Measurements from ENCODE around the gene SSBP3. TPM values are rescaled to one million over a fixed set of nuclear protein-coding genes. Genes with fewer than 3 reads are reported as not detected.

SSBP3 gene
- total and polyA plus RNA-seq, 9 of the 15 experiments (the other 6 are each of a cell fraction or from before 2014, with no cell fraction given) = 8.7 to 108 (median 33.8) TPM

DNA sequence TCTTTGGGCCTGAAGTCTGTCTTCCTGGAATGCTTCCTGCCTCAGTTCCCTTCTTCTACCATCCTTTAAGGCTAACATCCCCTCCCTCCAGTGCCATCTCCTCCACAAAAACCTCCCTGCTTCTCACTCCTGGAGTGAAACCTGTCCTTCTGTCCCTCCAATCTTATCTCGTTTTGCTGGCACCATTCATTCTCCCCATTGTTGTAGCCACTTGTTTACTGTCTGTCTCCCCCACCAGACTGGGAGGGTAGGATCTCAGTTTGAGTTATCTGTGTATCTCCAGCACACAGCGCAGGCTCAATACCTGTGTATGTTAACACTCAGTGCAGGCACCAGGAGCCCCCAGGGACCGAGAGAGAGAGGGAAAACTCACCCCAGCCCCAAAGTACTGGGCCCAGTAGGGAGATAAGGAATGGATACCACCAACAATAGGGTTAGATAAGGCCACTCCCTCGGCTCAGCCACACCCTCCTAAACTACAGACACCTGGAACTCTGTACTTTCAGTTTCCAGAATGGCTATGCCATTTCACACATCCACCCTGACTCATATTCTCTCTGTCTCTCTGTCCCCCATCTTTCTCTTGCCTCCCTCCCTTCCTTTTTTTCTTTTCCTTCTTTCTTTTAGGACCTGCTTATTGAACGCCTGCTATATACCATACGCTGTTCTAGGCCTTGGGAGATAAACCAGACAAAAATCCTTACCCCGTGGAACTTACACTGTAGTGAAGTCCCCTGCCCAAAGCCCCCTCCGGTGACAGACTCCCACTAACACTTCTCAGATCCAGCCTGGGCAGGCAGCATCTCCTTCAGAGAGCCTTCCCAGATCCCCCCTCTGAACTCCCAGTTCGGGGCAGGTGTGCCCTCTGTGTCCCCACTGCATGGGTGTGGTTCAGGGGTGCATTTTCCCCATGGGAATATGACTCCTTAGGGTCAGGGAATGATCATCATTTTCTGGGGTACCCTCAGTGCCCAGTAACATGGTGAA, 3.3 kb upstream of the SSBP3 start (continued):
- no peak for TF ChIP-seq ZBTB5 (IDR thresholded peaks at IDR 0.05)
- no peak for TF ChIP-seq PHTF2 (CRISPR knock-in tag; IDR thresholded peaks at IDR 0.05)
- no peak for TF ChIP-seq RERE (CRISPR knock-in tag; IDR thresholded peaks at IDR 0.05; ENCODE audit: borderline replicate concordance)
- peak; percentile 73; the same call in 1 of the 2 replicates for TF ChIP-seq KLF13 (tag; IDR thresholded peaks at IDR 0.05; ENCODE audit: borderline replicate concordance, low read depth)
- TF ChIP-seq ZNF124 (CRISPR knock-in tag; IDR thresholded peaks at IDR 0.05) = no peak
- TF ChIP-seq TRIM24 (IDR thresholded peaks at IDR 0.05) = no peak
- TF ChIP-seq NR3C1 (CRISPR knock-in tag; IDR thresholded peaks at IDR 0.05) = no peak
- TF ChIP-seq, protein P1, sequence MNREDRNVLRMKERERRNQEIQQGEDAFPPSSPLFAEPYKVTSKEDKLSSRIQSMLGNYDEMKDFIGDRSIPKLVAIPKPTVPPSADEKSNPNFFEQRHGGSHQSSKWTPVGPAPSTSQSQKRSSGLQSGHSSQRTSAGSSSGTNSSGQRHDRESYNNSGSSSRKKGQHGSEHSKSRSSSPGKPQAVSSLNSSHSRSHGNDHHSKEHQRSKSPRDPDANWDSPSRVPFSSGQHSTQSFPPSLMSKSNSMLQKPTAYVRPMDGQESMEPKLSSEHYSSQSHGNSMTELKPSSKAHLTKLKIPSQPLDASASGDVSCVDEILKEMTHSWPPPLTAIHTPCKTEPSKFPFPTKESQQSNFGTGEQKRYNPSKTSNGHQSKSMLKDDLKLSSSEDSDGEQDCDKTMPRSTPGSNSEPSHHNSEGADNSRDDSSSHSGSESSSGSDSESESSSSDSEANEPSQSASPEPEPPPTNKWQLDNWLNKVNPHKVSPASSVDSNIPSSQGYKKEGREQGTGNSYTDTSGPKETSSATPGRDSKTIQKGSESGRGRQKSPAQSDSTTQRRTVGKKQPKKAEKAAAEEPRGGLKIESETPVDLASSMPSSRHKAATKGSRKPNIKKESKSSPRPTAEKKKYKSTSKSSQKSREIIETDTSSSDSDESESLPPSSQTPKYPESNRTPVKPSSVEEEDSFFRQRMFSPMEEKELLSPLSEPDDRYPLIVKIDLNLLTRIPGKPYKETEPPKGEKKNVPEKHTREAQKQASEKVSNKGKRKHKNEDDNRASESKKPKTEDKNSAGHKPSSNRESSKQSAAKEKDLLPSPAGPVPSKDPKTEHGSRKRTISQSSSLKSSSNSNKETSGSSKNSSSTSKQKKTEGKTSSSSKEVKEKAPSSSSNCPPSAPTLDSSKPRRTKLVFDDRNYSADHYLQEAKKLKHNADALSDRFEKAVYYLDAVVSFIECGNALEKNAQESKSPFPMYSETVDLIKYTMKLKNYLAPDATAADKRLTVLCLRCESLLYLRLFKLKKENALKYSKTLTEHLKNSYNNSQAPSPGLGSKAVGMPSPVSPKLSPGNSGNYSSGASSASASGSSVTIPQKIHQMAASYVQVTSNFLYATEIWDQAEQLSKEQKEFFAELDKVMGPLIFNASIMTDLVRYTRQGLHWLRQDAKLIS (CRISPR knock-in tag; IDR thresholded peaks at IDR 0.05) = no peak
- no peak for TF ChIP-seq STAG1 (CRISPR knock-in tag; IDR thresholded peaks at IDR 0.05; ENCODE audit: borderline replicate concordance)
- TF ChIP-seq, protein P2, sequence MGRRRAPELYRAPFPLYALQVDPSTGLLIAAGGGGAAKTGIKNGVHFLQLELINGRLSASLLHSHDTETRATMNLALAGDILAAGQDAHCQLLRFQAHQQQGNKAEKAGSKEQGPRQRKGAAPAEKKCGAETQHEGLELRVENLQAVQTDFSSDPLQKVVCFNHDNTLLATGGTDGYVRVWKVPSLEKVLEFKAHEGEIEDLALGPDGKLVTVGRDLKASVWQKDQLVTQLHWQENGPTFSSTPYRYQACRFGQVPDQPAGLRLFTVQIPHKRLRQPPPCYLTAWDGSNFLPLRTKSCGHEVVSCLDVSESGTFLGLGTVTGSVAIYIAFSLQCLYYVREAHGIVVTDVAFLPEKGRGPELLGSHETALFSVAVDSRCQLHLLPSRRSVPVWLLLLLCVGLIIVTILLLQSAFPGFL (CRISPR knock-in tag; IDR thresholded peaks at IDR 0.05) = no peak
- TF ChIP-seq ZNF696 (CRISPR knock-in tag; conservative IDR thresholded peaks at IDR 0.05) = no peak
- TF ChIP-seq RBFOX2 (IDR thresholded peaks at IDR 0.05; ENCODE audit: low read depth, low read length) = no peak
